ENCODE data around the gene PACSIN3. TPM values are rescaled to one million over a fixed set of nuclear protein-coding genes. Genes with fewer than 3 reads are reported as not detected.

Gene PACSIN3
- total and polyA plus RNA-seq, 2 donors (not counting 3 experiments of a cell fraction or from before 2014, with no cell fraction given) = 15.2 to 27.2 TPM

- H3K4me1 ChIP-seq (ENCODE audit: control insufficient read depth, extremely low read depth, insufficient read depth, low read length) = peaks cover 5% of the 10 kb centered on the region
- no peaks in the 10 kb centered on the region for H3K27me3 ChIP-seq (ENCODE audit: control insufficient read depth in 2 of 2, insufficient read depth in 2 of 2, low read length in 2 of 2)
- no TSS peak for BruUV-seq (replicated peaks)
- H3K4me2 ChIP-seq (ENCODE audit: insufficient read depth, low read length) = no peak overlapping the region
- no peaks in the 10 kb centered on the region for H3K9me1 ChIP-seq (replicated peaks; ENCODE audit: control insufficient read depth, extremely low read depth, insufficient read depth, low read length)
- ChIA-PET CTCF (interaction anchor here (1.0 to 1.2 kb wide), 2 partner anchors 11 to 40 kb away, joined by 3 read pairs; partner anchors contain the start of gene DDB2), POLR2A (no interaction called here)
- peaks cover 4 to 9% of the 10 kb centered on the region in 2 experiments for H3K36me3 ChIP-seq (ENCODE audit: control insufficient read depth in 2 of 2, extremely low read depth in 1 of 2, insufficient read depth in 2 of 2, low read length in 2 of 2)
- no peaks in the 10 kb centered on the region for H4K20me1 ChIP-seq (replicated peaks; ENCODE audit: control insufficient read depth, extremely low read depth, insufficient read depth, low read length)
- dilution Hi-C loops (cut with MboI; ENCODE audit: extremely low pct_ligation_motif_present, low sequenced_read_pairs) (no loop called here), intact Hi-C loops (cut with micrococcal nuclease) (no loop called here)
- no peak for FAIRE-seq
- H2AFZ ChIP-seq (ENCODE audit: low read depth, low read length) = no peak overlapping the region
- TF ChIP-seq MYC (IDR thresholded peaks at IDR 0.05; ENCODE audit: low read depth, low read length) (no peak), JUN (IDR thresholded peaks at IDR 0.05; ENCODE audit: borderline replicate concordance, insufficient read depth, insufficient read length, low read depth) (no peak), CTCF (IDR thresholded peaks at IDR 0.05; ENCODE audit: extremely low read depth in 1 of 2, insufficient read depth in 1 of 2, low read depth in 1 of 2, low read length in 2 of 2) (no peak), POLR2A (IDR thresholded peaks at IDR 0.05; ENCODE audit: low read depth, low read length) (no peak), FOS (IDR thresholded peaks at IDR 0.05; ENCODE audit: borderline replicate concordance, insufficient read depth, low read length) (no peak), MAX (IDR thresholded peaks at IDR 0.05; ENCODE audit: insufficient read depth, insufficient read length) (no peak), GATA2 (IDR thresholded peaks at IDR 0.05; ENCODE audit: insufficient read depth, insufficient read length, low read depth, low read length) (no peak), EZH2 (IDR thresholded peaks at IDR 0.05; ENCODE audit: borderline replicate concordance, low read depth, low read length, severe bottlenecking) (no peak), POLR2AphosphoS5 (IDR thresholded peaks at IDR 0.05; ENCODE audit: insufficient read depth, low read depth, low read length) (no peak)
- no peak overlapping the region for H3K9ac ChIP-seq (replicated peaks; ENCODE audit: extremely low read depth, insufficient read depth, low read length)
- H3K4me3 ChIP-seq (replicated peaks in 1 of 3; ENCODE audit: insufficient read depth in 1 of 3, low read depth in 1 of 3, low read length in 3 of 3) = no peak overlapping the region
- no peaks in the 10 kb centered on the region for H3K9me3 ChIP-seq (replicated peaks; ENCODE audit: control insufficient read depth, insufficient read depth, low read length)
- H3K79me2 ChIP-seq (ENCODE audit: control insufficient read depth, insufficient read depth, low read length) = peaks cover 8% of the 10 kb centered on the region
- no peak for DNase-seq (ENCODE audit: low read depth, low spot score)
- H3K27ac ChIP-seq (ENCODE audit: insufficient read depth, low read depth, low read length) = no peak overlapping the region
Observed at GRCh38 chr11:47225552-47226400, 39.5 kb upstream of the PACSIN3 start.

Measured in endothelial cell of umbilical vein (primary cell).